ENCODE data around the gene UBXN10. TPM values are rescaled to one million over a fixed set of nuclear protein-coding genes. Genes with fewer than 3 reads are reported as not detected.

Gene UBXN10
- total and polyA plus RNA-seq, 9 donors: 0.22 to 0.52 (median 0.28) TPM

DNA sequence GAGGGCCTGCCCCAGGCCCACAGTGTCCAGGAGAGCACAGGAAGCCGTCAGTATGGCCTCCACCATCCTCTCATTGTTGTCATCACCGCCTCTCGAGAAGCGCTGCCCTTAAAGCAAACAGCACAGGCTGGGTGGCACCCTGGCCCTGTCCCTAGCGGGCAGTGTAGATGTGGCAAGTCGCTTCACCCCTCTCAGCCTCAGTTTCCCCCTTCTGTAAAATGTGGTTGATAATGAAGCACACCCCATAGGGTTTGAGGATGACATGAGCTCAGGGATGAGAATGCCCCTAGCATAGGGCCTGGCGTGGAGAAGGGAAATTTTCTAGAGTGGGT is 33.3 kb upstream of the UBXN10 start:
- Histone ChIP-seq H3K4me3 (ENCODE audit: low read length) (no peak overlapping the region), H3K27me3 (ENCODE audit: control insufficient read depth, insufficient read depth, low read length) (peaks cover 9% of the 10 kb centered on the region), H3K9me3 (replicated peaks; ENCODE audit: control insufficient read depth, low read depth, low read length) (no peaks in the 10 kb centered on the region), H3K36me3 (ENCODE audit: control insufficient read depth, insufficient read depth, low read length) (no peaks in the 10 kb centered on the region), H3K4me1 (ENCODE audit: control insufficient read depth, insufficient read depth, low read length) (peaks cover 15% of the 10 kb centered on the region), H3K27ac (ENCODE audit: low read length) (no peak overlapping the region)
- DNase-seq: no peak
- 35% methylated on average over 5 of the region's 7 CpGs for WGBS (ENCODE audit: insufficient coverage)

DNA sequence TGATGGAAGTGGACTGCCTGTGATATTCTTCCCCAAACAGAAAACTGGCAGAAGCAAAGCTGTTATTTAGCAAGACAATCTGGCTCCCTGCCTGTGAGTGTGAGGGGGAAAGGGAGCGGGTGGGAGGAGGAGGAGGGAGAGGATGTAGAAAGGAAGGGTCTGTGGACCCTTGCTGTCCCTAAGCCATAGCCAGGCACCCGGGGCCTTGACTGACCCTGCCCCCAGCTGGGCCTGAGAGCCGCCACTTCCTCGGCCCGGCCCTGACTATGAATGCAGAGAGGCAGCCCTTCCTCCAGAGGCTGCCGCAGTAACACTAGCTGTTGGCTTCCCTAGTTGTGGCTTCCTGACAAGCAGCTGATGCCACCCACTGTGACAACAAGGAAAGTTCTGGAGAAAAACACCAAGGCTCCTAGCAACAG is 32.9 kb upstream of the UBXN10 start:
- peaks cover 9% of the 10 kb centered on the region for H3K27me3 ChIP-seq (ENCODE audit: control insufficient read depth, insufficient read depth, low read length)
- DNase-seq: peak; percentile 68
- H3K4me1 ChIP-seq (ENCODE audit: control insufficient read depth, insufficient read depth, low read length): peaks cover 15% of the 10 kb centered on the region
- H3K9me3 ChIP-seq (replicated peaks; ENCODE audit: control insufficient read depth, low read depth, low read length): no peaks in the 10 kb centered on the region
- no peak overlapping the region for H3K4me3 ChIP-seq (ENCODE audit: low read length)
- peak overlapping the region; percentile 47 for H3K27ac ChIP-seq (ENCODE audit: low read length)
- 36% methylated on average over 6 of the region's 6 CpGs for WGBS (ENCODE audit: insufficient coverage)
- H3K36me3 ChIP-seq (ENCODE audit: control insufficient read depth, insufficient read depth, low read length): no peaks in the 10 kb centered on the region

DNA sequence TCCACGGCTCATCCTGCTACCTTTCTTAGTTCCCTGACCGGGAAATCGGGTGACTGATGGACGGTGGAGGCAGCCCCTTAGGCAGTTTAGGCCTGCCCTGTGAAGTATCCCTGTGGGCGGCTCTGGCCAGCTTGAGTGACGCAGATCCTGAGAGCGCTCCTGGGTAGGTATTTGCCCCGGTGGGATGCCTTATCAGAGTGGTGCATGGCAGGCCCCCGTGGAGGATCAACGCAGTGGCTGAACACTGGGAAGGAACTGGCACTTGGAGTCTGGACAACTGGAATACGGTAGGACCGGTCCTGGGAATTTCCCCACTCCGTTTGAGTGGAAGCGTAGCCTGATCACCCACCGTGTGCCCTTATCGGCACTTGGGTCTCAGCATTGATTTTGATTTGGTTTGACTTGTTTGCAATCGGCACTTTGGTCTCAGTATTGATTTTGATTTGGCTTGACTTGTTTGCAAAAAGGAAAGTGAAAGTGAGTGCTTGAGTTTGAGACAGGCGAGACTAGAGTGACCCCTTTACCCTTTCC is 31.5 kb upstream of the UBXN10 start:
- Histone ChIP-seq H3K9me3 (replicated peaks; ENCODE audit: control insufficient read depth, low read depth, low read length) (peaks cover under 1% of the 10 kb centered on the region), H3K4me3 (ENCODE audit: low read length) (no peak overlapping the region), H3K27ac (ENCODE audit: low read length) (no peak overlapping the region), H3K36me3 (ENCODE audit: control insufficient read depth, insufficient read depth, low read length) (no peaks in the 10 kb centered on the region), H3K27me3 (ENCODE audit: control insufficient read depth, insufficient read depth, low read length) (peaks cover 5% of the 10 kb centered on the region), H3K4me1 (ENCODE audit: control insufficient read depth, insufficient read depth, low read length) (peaks cover 15% of the 10 kb centered on the region)
- DNase-seq: no peak
- WGBS (ENCODE audit: insufficient coverage): 79% methylated on average over 17 of the region's 18 CpGs

DNA sequence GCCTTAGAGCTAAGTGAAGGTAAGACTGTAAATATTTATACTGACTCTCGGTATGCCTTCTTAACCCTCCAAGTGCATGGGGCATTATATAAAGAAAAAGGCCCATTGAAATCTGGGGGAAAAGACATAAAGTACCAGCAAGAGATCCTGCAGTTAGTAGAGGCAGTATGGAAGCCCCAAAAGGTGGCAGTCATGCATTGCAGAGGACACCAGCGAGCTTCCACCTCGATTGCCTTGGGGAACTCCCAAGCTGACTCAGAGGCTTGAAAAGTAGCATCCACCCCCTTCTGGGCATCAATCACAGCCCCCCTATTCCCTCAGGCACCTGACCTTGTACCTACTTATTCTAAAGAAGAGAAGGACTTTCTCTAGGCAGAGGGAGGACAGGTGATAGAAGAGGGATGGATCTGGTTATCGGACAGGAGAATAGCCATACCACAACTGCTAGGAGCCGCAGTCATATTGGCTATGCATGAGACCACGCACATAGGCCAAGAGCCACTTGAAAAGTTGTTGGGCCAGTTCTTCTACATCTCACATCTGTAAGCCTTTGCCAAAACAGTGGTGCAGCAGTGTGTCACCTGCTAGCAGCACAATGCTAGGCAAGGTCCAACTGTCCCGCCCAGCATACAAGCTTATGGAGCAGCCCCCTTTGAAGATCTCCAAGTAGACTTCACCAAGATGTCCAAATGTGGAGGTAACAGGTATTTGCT is 27.4 kb upstream of the UBXN10 start:
- 97% methylated on average over 3 of the region's 7 CpGs for WGBS (ENCODE audit: insufficient coverage)

GRCh38 chr1:20160034-20160433 is 25.9 kb upstream of the UBXN10 start:
- H3K36me3 ChIP-seq (ENCODE audit: control insufficient read depth, insufficient read depth, low read length): no peaks in the 10 kb centered on the region
- 80% methylated on average over 1 of the region's 1 CpG for WGBS (ENCODE audit: insufficient coverage)
- H3K9me3 ChIP-seq (replicated peaks; ENCODE audit: control insufficient read depth, low read depth, low read length): peaks cover 27% of the 10 kb centered on the region
- H3K4me3 ChIP-seq (ENCODE audit: low read length): no peak overlapping the region
- no peaks in the 10 kb centered on the region for H3K4me1 ChIP-seq (ENCODE audit: control insufficient read depth, insufficient read depth, low read length)
- peaks cover 2% of the 10 kb centered on the region for H3K27me3 ChIP-seq (ENCODE audit: control insufficient read depth, insufficient read depth, low read length)
- H3K27ac ChIP-seq (ENCODE audit: low read length): no peak overlapping the region
- no peak for DNase-seq

More for the DNA sequence above, 27.4 kb upstream of the UBXN10 start:
- Histone ChIP-seq H3K4me1 (ENCODE audit: control insufficient read depth, insufficient read depth, low read length) (no peaks in the 10 kb centered on the region), H3K9me3 (replicated peaks; ENCODE audit: control insufficient read depth, low read depth, low read length) (peaks cover 27% of the 10 kb centered on the region), H3K36me3 (ENCODE audit: control insufficient read depth, insufficient read depth, low read length) (no peaks in the 10 kb centered on the region), H3K27me3 (ENCODE audit: control insufficient read depth, insufficient read depth, low read length) (peaks cover 2% of the 10 kb centered on the region), H3K27ac (ENCODE audit: low read length) (no peak overlapping the region), H3K4me3 (ENCODE audit: low read length) (no peak overlapping the region)
- no peak for DNase-seq

- 55% methylated on average over 15 of the region's 15 CpGs for WGBS (ENCODE audit: insufficient coverage)
- Histone ChIP-seq H3K27ac (ENCODE audit: low read length) (no peak overlapping the region), H3K9me3 (replicated peaks; ENCODE audit: control insufficient read depth, low read depth, low read length) (peaks cover 23% of the 10 kb centered on the region), H3K4me1 (ENCODE audit: control insufficient read depth, insufficient read depth, low read length) (no peaks in the 10 kb centered on the region), H3K4me3 (ENCODE audit: low read length) (no peak overlapping the region), H3K27me3 (ENCODE audit: control insufficient read depth, insufficient read depth, low read length) (peaks cover 9% of the 10 kb centered on the region), H3K36me3 (ENCODE audit: control insufficient read depth, insufficient read depth, low read length) (no peaks in the 10 kb centered on the region)
- peak; percentile 81 for DNase-seq
Measured at GRCh38 chr1:20164694-20165202, 21.1 kb upstream of the UBXN10 start.

- no peak overlapping the region for H3K27ac ChIP-seq (ENCODE audit: low read length)
- H3K27me3 ChIP-seq (ENCODE audit: control insufficient read depth, insufficient read depth, low read length): peaks cover 9% of the 10 kb centered on the region
- H3K36me3 ChIP-seq (ENCODE audit: control insufficient read depth, insufficient read depth, low read length): no peaks in the 10 kb centered on the region
- peaks cover 15% of the 10 kb centered on the region for H3K9me3 ChIP-seq (replicated peaks; ENCODE audit: control insufficient read depth, low read depth, low read length)
- WGBS (ENCODE audit: insufficient coverage): 94% methylated on average over 4 of the region's 16 CpGs
- no peak overlapping the region for H3K4me3 ChIP-seq (ENCODE audit: low read length)
- no peaks in the 10 kb centered on the region for H3K4me1 ChIP-seq (ENCODE audit: control insufficient read depth, insufficient read depth, low read length)
- no peak for DNase-seq
Measured at GRCh38 chr1:20165522-20165951, 20.4 kb upstream of the UBXN10 start.

- Histone ChIP-seq H3K36me3 (ENCODE audit: control insufficient read depth, insufficient read depth, low read length) (no peaks in the 10 kb centered on the region), H3K4me1 (ENCODE audit: control insufficient read depth, insufficient read depth, low read length) (no peaks in the 10 kb centered on the region), H3K27ac (ENCODE audit: low read length) (no peak overlapping the region), H3K9me3 (replicated peaks; ENCODE audit: control insufficient read depth, low read depth, low read length) (peaks cover 10% of the 10 kb centered on the region), H3K27me3 (ENCODE audit: control insufficient read depth, insufficient read depth, low read length) (peaks cover 9% of the 10 kb centered on the region), H3K4me3 (ENCODE audit: low read length) (no peak overlapping the region)
- WGBS (ENCODE audit: insufficient coverage): 64% methylated on average over 17 of the region's 17 CpGs
- no peak for DNase-seq
Measured at GRCh38 chr1:20166051-20166450, 19.8 kb upstream of the UBXN10 start.

GRCh38 chr1:20167126-20167525 is 18.8 kb upstream of the UBXN10 start:
- no peak overlapping the region for H3K4me3 ChIP-seq (ENCODE audit: low read length)
- peaks cover 2% of the 10 kb centered on the region for H3K9me3 ChIP-seq (replicated peaks; ENCODE audit: control insufficient read depth, low read depth, low read length)
- H3K4me1 ChIP-seq (ENCODE audit: control insufficient read depth, insufficient read depth, low read length): no peaks in the 10 kb centered on the region
- no peaks in the 10 kb centered on the region for H3K36me3 ChIP-seq (ENCODE audit: control insufficient read depth, insufficient read depth, low read length)
- no peak for DNase-seq
- H3K27me3 ChIP-seq (ENCODE audit: control insufficient read depth, insufficient read depth, low read length): peaks cover 7% of the 10 kb centered on the region
- H3K27ac ChIP-seq (ENCODE audit: low read length): no peak overlapping the region
- WGBS (ENCODE audit: insufficient coverage): 71% methylated on average over 7 of the region's 8 CpGs

GRCh38 chr1:20168564-20169491 is 17.1 kb upstream of the UBXN10 start:
- Histone ChIP-seq H3K36me3 (ENCODE audit: control insufficient read depth, insufficient read depth, low read length) (no peaks in the 10 kb centered on the region), H3K4me1 (ENCODE audit: control insufficient read depth, insufficient read depth, low read length) (no peaks in the 10 kb centered on the region), H3K27me3 (ENCODE audit: control insufficient read depth, insufficient read depth, low read length) (peaks cover 7% of the 10 kb centered on the region), H3K9me3 (replicated peaks; ENCODE audit: control insufficient read depth, low read depth, low read length) (no peaks in the 10 kb centered on the region), H3K27ac (ENCODE audit: low read length) (no peak overlapping the region), H3K4me3 (ENCODE audit: low read length) (no peak overlapping the region)
- 77% methylated on average over 2 of the region's 9 CpGs for WGBS (ENCODE audit: insufficient coverage)
- no peak for DNase-seq
